Keratinocyte (primary cell): ENCODE measurements around the gene PCDHA2. TPM values are rescaled to one million over a fixed set of nuclear protein-coding genes. Genes with fewer than 3 reads are reported as not detected.
"Not testable (repeated sequence)": the region's sequence is repeated elsewhere in the genome, so short reads cannot be mapped to it uniquely, and the experiment has no call there.

ENCODE experiments used
- DNase-seq: peaks from one replicate; pipeline ENCODE4 v3.0.0-alpha.2; 2011; ENCODE audit warnings: low read depth, missing footprints, low spot score
- FAIRE-seq: peaks from 2 replicates; lab custom pipeline; 2011; peaks lifted over from hg19 to GRCh38; lab: Jason Lieb, UNC
- H2AFZ ChIP-seq: 2 replicates; pipeline ENCODE4 v1.6.0; 2012; ENCODE audit warnings: low read length, control low read depth, inconsistent platforms; ENCODE audit not compliant: control insufficient read depth
- H3K27ac ChIP-seq: 2 replicates; pipeline ENCODE4 v1.5.1; 2011; ENCODE audit warnings: low read length; ENCODE audit not compliant: control insufficient read depth, insufficient read depth
- H3K27me3 ChIP-seq: 3 replicates; pipeline ENCODE4 v1.6.0; 2011; ENCODE audit warnings: low read length; ENCODE audit not compliant: control insufficient read depth, insufficient read depth; ENCODE audit errors: extremely low read depth
- H3K36me3 ChIP-seq, 2 experiments: 2 replicates in 1 of 2; 3 replicates in 1 of 2; pipeline ENCODE4 v1.5.1; 2011; ENCODE audit warnings: low read length in 2 of 2, mild to moderate bottlenecking in 1 of 2; ENCODE audit not compliant: control insufficient read depth in 2 of 2, insufficient read depth in 2 of 2; ENCODE audit errors: extremely low read depth in 1 of 2
- H3K4me1 ChIP-seq: 3 replicates; pipeline ENCODE4 v1.5.1; 2011; ENCODE audit warnings: low read length; ENCODE audit not compliant: control insufficient read depth, insufficient read depth; ENCODE audit errors: extremely low read depth
- H3K4me2 ChIP-seq: 3 replicates; pipeline ENCODE4 v1.6.0; 2011; ENCODE audit warnings: low read depth, low read length; ENCODE audit not compliant: control insufficient read depth, insufficient read depth; ENCODE audit errors: extremely low read depth
- H3K4me3 ChIP-seq, 3 experiments: fragments of 200-600 bp in 1 of 3; sonication (generic) in 1 of 3; 2 replicates in 2 of 3; 3 replicates in 1 of 3; pipeline ENCODE4 v1.5.1; 2011 to 2016; ENCODE audit warnings: low read length in 3 of 3, mild to moderate bottlenecking in 3 of 3, control low read depth in 2 of 3, inconsistent platforms in 1 of 3, low read depth in 1 of 3, mixed read lengths in 1 of 3, mixed run types in 1 of 3, moderate library complexity in 1 of 3; ENCODE audit not compliant: control insufficient read depth in 2 of 3, insufficient read depth in 2 of 3; ENCODE audit errors: extremely low read depth in 1 of 3
- H3K79me2 ChIP-seq: 2 replicates; pipeline ENCODE4 v1.6.0; 2012; ENCODE audit warnings: low read length; ENCODE audit not compliant: control insufficient read depth, insufficient read depth
- H3K9ac ChIP-seq: 3 replicates; pipeline ENCODE4 v1.6.0; 2011; ENCODE audit warnings: low read length; ENCODE audit not compliant: control insufficient read depth, insufficient read depth; ENCODE audit errors: extremely low read depth
- H3K9me1 ChIP-seq: 3 replicates; pipeline ENCODE4 v1.6.0; 2011; ENCODE audit warnings: low read length; ENCODE audit not compliant: control insufficient read depth, insufficient read depth; ENCODE audit errors: extremely low read depth
- H3K9me3 ChIP-seq: 2 replicates; pipeline ENCODE4 v1.5.1; 2012; ENCODE audit warnings: low read depth, low read length; ENCODE audit not compliant: control insufficient read depth
- H4K20me1 ChIP-seq: 3 replicates; pipeline ENCODE4 v1.6.0; 2011; ENCODE audit warnings: low read length; ENCODE audit not compliant: control insufficient read depth, insufficient read depth; ENCODE audit errors: extremely low read depth
- EZH2 ChIP-seq: IDR thresholded peaks from one replicate; pipeline ENCODE4 v1.6.1; 2012; ENCODE audit warnings: inconsistent platforms, mild to moderate bottlenecking, low read length, moderate library complexity
- dilution Hi-C: fragments of 300-500 bp; cut with MboI; formaldehyde crosslinking; loops from one replicate; pipeline ENCODE4 v1.7.0; 2020; ENCODE audit warnings: low sequenced_read_pairs; ENCODE audit not compliant: extremely low pct_ligation_motif_present
- polyA plus RNA-seq, 5 experiments: library from polyadenylated mRNA; depleted of rRNA in 3 of 5; stranded (reverse) in 3 of 5; stranded (forward) in 1 of 5; unstranded in 1 of 5; fragments of >200 nt; gene quantifications; 1 replicate in 1 of 5; 2 replicates in 3 of 5; 3 replicates in 1 of 5; pipeline versions ENCODE4 v1.2.1 to v1.2.3, GENCODE V29; 2011 to 2012; ENCODE audit warnings: missing spikeins in 2 of 5, low read depth in 1 of 5, low replicate concordance in 1 of 5
- TF ChIP-seq, protein P1 (sequence below), 3 experiments: IDR thresholded peaks in 1 of 3; conservative IDR thresholded peaks in 1 of 3; optimal IDR thresholded peaks in 1 of 3; 2 replicates in 2 of 3; 3 replicates in 1 of 3; pipeline versions ENCODE3 to v1.5.1; 2011; ENCODE audit warnings: low read length in 3 of 3, mild to moderate bottlenecking in 3 of 3, moderate library complexity in 2 of 3, control low read depth in 1 of 3, inconsistent platforms in 1 of 3; ENCODE audit not compliant: insufficient read depth in 2 of 3; ENCODE audit errors: extremely low read depth in 1 of 3

The PCDHA2 gene
- polyA plus RNA-seq, 1 donor (not counting 4 experiments of a cell fraction or from before 2014, with no cell fraction given): not detected

GRCh38 chr5:140806834-140807775 lies 12.5 kb downstream of the PCDHA2 start, which contains the start of gene PCDHA4:
TSS of gene PCDHA4 (plus strand) at chr5:140807068.
- dilution Hi-C loops: no loop called here
- no peak for FAIRE-seq
- no peak for DNase-seq
- H3K27ac ChIP-seq: no peak within 1 kb of the TSS
- no peaks in the 10 kb centered on the region for H3K9me1 ChIP-seq
- no peak within 1 kb of the TSS for H2AFZ ChIP-seq
- no peaks in the 10 kb centered on the region for H3K27me3 ChIP-seq
- no peak within 1 kb of the TSS for H3K4me3 ChIP-seq
- H3K9ac ChIP-seq: no peak within 1 kb of the TSS
- no peaks in the 10 kb centered on the region for H4K20me1 ChIP-seq
- TF ChIP-seq EZH2: no peak
- TF ChIP-seq, protein P1, sequence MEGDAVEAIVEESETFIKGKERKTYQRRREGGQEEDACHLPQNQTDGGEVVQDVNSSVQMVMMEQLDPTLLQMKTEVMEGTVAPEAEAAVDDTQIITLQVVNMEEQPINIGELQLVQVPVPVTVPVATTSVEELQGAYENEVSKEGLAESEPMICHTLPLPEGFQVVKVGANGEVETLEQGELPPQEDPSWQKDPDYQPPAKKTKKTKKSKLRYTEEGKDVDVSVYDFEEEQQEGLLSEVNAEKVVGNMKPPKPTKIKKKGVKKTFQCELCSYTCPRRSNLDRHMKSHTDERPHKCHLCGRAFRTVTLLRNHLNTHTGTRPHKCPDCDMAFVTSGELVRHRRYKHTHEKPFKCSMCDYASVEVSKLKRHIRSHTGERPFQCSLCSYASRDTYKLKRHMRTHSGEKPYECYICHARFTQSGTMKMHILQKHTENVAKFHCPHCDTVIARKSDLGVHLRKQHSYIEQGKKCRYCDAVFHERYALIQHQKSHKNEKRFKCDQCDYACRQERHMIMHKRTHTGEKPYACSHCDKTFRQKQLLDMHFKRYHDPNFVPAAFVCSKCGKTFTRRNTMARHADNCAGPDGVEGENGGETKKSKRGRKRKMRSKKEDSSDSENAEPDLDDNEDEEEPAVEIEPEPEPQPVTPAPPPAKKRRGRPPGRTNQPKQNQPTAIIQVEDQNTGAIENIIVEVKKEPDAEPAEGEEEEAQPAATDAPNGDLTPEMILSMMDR (optimal IDR thresholded peaks at IDR 0.05 in 1 of 3, IDR thresholded peaks at IDR 0.05 in 1 of 3, conservative IDR thresholded peaks at IDR 0.05 in 1 of 3; ENCODE audit: extremely low read depth in 1 of 3, insufficient read depth in 2 of 3, low read length in 3 of 3): peak; percentile 7 to 27 (median 24)
- H3K4me1 ChIP-seq: no peaks in the 10 kb centered on the region
- H3K79me2 ChIP-seq: no peaks in the 10 kb centered on the region
- H3K4me2 ChIP-seq: no peak within 1 kb of the TSS
- H3K9me3 ChIP-seq: peaks cover 10% of the 10 kb centered on the region
- no peaks in the 10 kb centered on the region for H3K36me3 ChIP-seq

DNA sequence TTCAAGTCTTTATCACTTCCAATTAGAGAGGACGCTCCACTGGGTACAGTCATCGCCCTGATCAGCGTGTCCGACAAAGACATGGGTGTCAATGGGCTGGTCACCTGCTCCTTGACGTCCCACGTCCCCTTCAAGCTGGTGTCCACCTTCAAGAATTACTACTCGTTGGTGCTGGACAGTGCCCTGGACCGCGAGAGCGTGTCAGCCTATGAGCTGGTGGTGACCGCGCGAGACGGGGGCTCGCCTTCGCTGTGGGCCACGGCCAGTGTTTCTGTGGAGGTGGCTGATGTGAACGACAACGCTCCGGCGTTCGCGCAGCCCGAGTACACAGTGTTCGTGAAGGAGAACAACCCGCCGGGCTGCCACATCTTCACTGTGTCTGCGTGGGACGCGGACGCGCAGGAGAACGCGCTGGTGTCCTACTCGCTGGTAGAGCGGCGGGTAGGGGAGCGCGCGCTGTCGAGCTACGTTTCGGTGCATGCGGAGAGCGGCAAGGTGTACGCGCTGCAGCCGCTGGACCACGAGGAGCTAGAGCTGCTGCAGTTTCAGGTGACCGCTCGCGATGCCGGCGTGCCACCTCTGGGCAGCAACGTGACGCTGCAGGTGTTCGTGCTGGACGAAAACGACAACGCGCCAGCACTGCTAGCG lies 13.7 kb downstream of the PCDHA2 start:
- FAIRE-seq, H2AFZ ChIP-seq, H3K27me3 ChIP-seq, dilution Hi-C loops, H3K36me3 ChIP-seq, H3K4me3 ChIP-seq, H3K4me2 ChIP-seq, H3K9me1 ChIP-seq, H3K27ac ChIP-seq, H3K9ac ChIP-seq, H3K9me3 ChIP-seq, H3K4me1 ChIP-seq, H3K79me2 ChIP-seq, DNase-seq, H4K20me1 ChIP-seq: not testable (repeated sequence)
